NCI-H460 (cell line): ENCODE data around the gene C2CD3. TPM values are rescaled to one million over a fixed set of nuclear protein-coding genes. Genes with fewer than 3 reads are reported as not detected.

Source experiments
- DNase-seq: peaks from one replicate; pipeline ENCODE4 v3.0.0-alpha.2; 2016; ENCODE audit warnings: low read depth; ENCODE audit errors: extremely low read depth
- small RNA-seq, 2 experiments: library from RNA; depleted of rRNA; stranded (forward); fragments of <200 nt; gene quantifications; one replicate each; pipeline ENCODE3, GENCODE V24; 2014
- total RNA-seq: library from RNA; depleted of rRNA; stranded (reverse); fragments of >200 nt; shearing (Covaris generic); gene quantifications from 2 replicates; pipeline ENCODE4 v1.2.3, GENCODE V29; 2014; rRNA removed

The C2CD3 gene
- total RNA-seq, 1 experiment from 2014 or later = 9.2 TPM

- DNase-seq = no peak
Observed at GRCh38 chr11:73969091-73969490, 201.7 kb downstream of the C2CD3 start.

- no peak for DNase-seq
Observed at GRCh38 chr11:73968356-73968966, 202.3 kb downstream of the C2CD3 start.

- DNase-seq = no peak
Observed at GRCh38 chr11:73965764-73966121, 205.1 kb downstream of the C2CD3 start.

DNA sequence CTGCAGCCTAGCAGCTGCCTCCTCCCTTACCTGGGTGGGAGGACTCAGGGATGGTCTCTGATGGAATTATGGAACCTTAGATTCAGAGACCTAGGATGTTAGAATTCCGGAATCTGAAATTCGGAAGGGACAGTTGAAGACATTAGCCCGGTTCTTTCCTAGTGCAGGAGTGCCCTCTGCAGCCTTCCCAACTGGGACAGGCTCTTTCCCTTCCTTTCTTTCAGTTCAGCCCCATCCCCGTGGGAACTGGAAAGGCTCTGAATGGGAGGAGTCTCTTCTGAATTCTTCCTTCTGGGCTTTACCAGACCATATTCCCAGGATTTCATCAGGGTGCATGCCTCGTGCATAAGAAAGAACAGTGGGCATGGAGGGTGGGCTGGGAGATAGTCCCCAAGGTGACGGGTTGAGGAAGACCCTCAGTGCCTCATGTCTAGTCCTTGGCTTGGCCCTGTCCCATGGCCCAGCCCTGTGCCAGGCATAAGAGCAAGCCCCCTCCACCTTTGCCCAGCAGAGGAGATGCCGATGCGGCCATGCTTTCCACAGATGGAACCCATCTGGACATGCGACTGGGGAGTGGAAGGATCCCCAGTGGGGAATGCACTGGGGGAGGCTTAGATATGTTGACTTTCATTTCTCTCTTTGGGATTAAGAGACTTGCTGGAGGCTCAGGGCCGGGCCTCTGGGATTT is 205.6 kb downstream of the C2CD3 start:
- DNase-seq = no peak

- DNase-seq = no peak
Observed at GRCh38 chr11:73963861-73964260, 206.9 kb downstream of the C2CD3 start.

Small RNA genes within 50 kb of the gene (small RNA-seq; reads per million reads assigned to genes)
- 0 reads per million in 2 experiments for gene AP002392.1

Other genes with a start within 250 kb of the C2CD3 start
- not detected in 2 replicates for gene DNAJB13, start 220.0 kb downstream of the C2CD3 start, total RNA-seq
- 0.26 and 0.45 TPM in 2 replicates for gene UCP2, start 188.2 kb downstream of the C2CD3 start, total RNA-seq
- 0.07 TPM in 1 of 2 replicates, not detected in the other for gene UCP3, start 161.9 kb downstream of the C2CD3 start, total RNA-seq
- gene PPME1, start 287 bp upstream of the C2CD3 start, total RNA-seq = 33.5 and 35.8 TPM in 2 replicates
- gene P4HA3, start 140.6 kb upstream of the C2CD3 start, total RNA-seq = 6.7 and 7.4 TPM in 2 replicates
- gene PGM2L1, start 227.4 kb upstream of the C2CD3 start, total RNA-seq = 2.1 TPM in 2 replicates